T-helper 1 cell treated with Interleukin-12 subunit alpha and Interleukin-12 subunit beta and Interleukin-4 antibody, amounts not matched to agents 30 μg/mL and 1 μg/mL, for 36 hours (primary cell): Measurements from ENCODE around the gene PRSS50.

Source experiments
- H3K27ac Mint-ChIP-seq: one replicate; pipeline ENCODE4 v1.8.0; 2021; ENCODE audit warnings: mild to moderate bottlenecking, mixed read lengths
- H3K27me3 Mint-ChIP-seq: one replicate; pipeline ENCODE4 v1.8.0; 2021; ENCODE audit warnings: low read depth, mixed read lengths
- H3K36me3 Mint-ChIP-seq: one replicate; pipeline ENCODE4 v1.8.0; 2021; ENCODE audit warnings: low read depth, mixed read lengths
- H3K4me1 Mint-ChIP-seq: one replicate; pipeline ENCODE4 v1.8.0; 2021; ENCODE audit warnings: low read depth, mixed read lengths
- H3K4me3 Mint-ChIP-seq: one replicate; pipeline ENCODE4 v1.8.0; 2021; ENCODE audit warnings: mild to moderate bottlenecking, moderate library complexity, mixed read lengths
- H3K9me3 Mint-ChIP-seq: one replicate; pipeline ENCODE4 v1.8.0; 2021; ENCODE audit warnings: mixed read lengths

The PRSS50 gene

GRCh38 chr3:46676601-46677410, 40.9 kb downstream of the PRSS50 start:
- Mint-ChIP-seq H3K27me3 (no peaks in the 10 kb centered on the region), H3K9me3 (no peaks in the 10 kb centered on the region), H3K27ac (no peak overlapping the region), H3K4me1 (no peaks in the 10 kb centered on the region), H3K4me3 (no peak overlapping the region), H3K36me3 (no peaks in the 10 kb centered on the region)

DNA sequence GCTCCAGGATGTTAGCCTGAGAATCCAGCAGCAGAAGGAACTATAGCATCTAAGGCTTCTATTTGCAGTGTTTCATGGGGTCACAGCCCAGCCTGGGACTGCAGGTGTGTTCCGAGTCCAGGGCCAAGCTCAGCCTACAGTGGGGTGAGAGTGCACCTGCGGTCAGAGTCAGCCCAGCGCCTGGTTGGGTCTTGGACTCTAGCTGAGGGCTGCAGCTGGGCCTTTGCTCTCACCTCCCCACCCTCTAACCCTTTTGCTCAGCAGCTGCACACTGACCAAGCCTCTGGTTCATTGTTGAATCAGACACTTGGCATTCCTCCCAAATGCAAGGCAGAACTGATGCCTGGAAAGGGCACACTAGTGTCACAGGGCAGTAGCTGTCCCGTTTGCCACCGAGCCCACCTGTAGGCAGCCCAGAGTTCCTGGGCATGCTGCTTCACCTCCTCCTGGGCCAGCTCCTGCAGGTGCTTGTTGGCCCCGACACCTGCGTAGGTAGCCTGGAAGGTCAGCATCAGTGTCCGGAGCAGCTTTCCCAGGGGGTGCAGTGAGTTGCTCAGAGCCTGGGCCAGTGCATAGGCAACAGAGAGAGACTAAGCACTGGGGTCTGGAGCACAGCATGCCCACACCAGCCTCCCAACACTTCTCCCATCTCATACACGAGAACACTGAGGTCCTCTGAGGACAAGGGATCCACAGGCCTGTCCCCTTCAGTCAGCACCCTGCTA, 41.7 kb downstream of the PRSS50 start:
- Mint-ChIP-seq H3K4me3 (no peak overlapping the region), H3K4me1 (no peaks in the 10 kb centered on the region), H3K27me3 (no peaks in the 10 kb centered on the region), H3K9me3 (no peaks in the 10 kb centered on the region), H3K36me3 (no peaks in the 10 kb centered on the region), H3K27ac (no peak overlapping the region)

- no peaks in the 10 kb centered on the region for H3K4me1 Mint-ChIP-seq
Measured at GRCh38 chr3:46675426-46675825, 42.2 kb downstream of the PRSS50 start.

DNA sequence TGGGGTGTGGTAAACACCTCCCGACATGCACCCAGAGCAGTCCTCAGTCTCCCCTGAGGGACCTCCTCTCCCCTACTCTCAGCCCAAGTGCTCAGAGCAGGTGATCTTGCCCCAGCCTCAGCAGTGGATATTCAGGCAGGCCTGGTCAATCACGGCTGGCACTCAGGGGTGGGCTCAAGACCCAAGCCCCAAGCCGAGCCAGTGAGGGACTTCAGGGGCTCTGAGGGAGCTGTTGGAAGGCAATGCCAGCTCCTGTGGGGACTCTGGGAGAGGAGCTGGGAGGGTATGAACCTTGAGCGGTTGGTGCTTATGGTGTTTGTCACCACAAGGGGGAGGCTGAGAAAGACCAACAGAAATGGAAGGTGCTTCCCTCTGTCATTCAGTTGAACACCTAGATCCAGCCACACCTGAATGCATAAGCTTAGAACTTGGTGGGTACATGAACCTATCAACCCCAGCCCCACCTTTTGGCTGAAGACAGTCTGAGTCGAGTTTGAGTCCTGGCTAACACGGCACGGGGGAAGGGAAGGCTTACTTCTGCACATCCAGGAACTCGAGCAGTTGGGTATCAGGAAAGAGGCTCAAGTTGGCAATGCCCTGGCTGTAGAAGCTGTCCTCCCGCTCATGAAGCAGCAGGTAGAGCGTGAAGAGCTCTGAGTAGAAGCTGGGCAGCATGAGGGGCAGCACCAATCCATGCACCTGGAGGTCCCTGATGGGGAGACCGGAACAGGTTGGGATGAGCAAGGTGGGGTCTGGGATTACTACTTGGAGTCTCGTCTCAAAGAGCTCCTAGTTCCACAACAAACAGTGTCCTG, 43.4 kb downstream of the PRSS50 start:
- Mint-ChIP-seq H3K27ac (no peak overlapping the region), H3K36me3 (no peaks in the 10 kb centered on the region), H3K4me1 (no peaks in the 10 kb centered on the region), H3K27me3 (no peaks in the 10 kb centered on the region), H3K9me3 (no peaks in the 10 kb centered on the region), H3K4me3 (no peak overlapping the region)

More at GRCh38 chr3:46675426-46675825, 42.2 kb downstream of the PRSS50 start:
- Mint-ChIP-seq H3K27ac (no peak overlapping the region), H3K36me3 (no peaks in the 10 kb centered on the region), H3K9me3 (no peaks in the 10 kb centered on the region), H3K4me3 (no peak overlapping the region), H3K27me3 (no peaks in the 10 kb centered on the region)

- no peaks in the 10 kb centered on the region for H3K27me3 Mint-ChIP-seq
- H3K36me3 Mint-ChIP-seq, result no peaks in the 10 kb centered on the region
- H3K4me1 Mint-ChIP-seq, result no peaks in the 10 kb centered on the region
- no peak overlapping the region for H3K4me3 Mint-ChIP-seq
- no peak overlapping the region for H3K27ac Mint-ChIP-seq
- H3K9me3 Mint-ChIP-seq, result no peaks in the 10 kb centered on the region
Measured at GRCh38 chr3:46673151-46674030, 44.3 kb downstream of the PRSS50 start.

DNA sequence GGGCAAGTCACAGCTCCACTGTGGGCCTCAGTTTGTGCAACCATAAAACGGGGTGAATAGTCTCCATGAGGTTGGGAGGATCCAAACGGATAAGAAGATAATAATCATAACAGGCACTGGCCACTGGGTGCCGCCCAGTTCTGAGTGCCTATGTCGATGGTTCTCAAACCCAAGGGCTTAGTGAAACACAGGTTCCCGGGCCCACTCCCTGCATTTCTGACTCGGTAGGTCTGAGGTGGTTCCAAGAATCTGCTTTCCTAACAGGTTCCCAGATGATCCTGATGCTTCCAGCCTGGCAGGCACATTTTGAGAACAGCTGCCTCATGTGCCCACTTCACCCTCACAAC, 45.3 kb downstream of the PRSS50 start:
- Mint-ChIP-seq H3K4me1 (no peaks in the 10 kb centered on the region), H3K36me3 (no peaks in the 10 kb centered on the region), H3K9me3 (no peaks in the 10 kb centered on the region), H3K27ac (no peak overlapping the region), H3K27me3 (no peaks in the 10 kb centered on the region), H3K4me3 (no peak overlapping the region)

- no peak overlapping the region for H3K4me3 Mint-ChIP-seq
- H3K27me3 Mint-ChIP-seq, result no peaks in the 10 kb centered on the region
- H3K4me1 Mint-ChIP-seq, result no peaks in the 10 kb centered on the region
- no peaks in the 10 kb centered on the region for H3K36me3 Mint-ChIP-seq
- no peak overlapping the region for H3K27ac Mint-ChIP-seq
- no peaks in the 10 kb centered on the region for H3K9me3 Mint-ChIP-seq
Measured at GRCh38 chr3:46671541-46672348, 45.9 kb downstream of the PRSS50 start.

GRCh38 chr3:46670891-46671427, 46.7 kb downstream of the PRSS50 start:
- H3K27me3 Mint-ChIP-seq, result no peaks in the 10 kb centered on the region
- H3K27ac Mint-ChIP-seq, result no peak overlapping the region
- H3K4me1 Mint-ChIP-seq, result no peaks in the 10 kb centered on the region
- no peaks in the 10 kb centered on the region for H3K36me3 Mint-ChIP-seq
- no peaks in the 10 kb centered on the region for H3K9me3 Mint-ChIP-seq
- H3K4me3 Mint-ChIP-seq, result no peak overlapping the region

GRCh38 chr3:46670000-46670890, 47.4 kb downstream of the PRSS50 start:
- Mint-ChIP-seq H3K27ac (no peak overlapping the region), H3K4me1 (no peaks in the 10 kb centered on the region), H3K4me3 (no peak overlapping the region), H3K9me3 (no peaks in the 10 kb centered on the region), H3K27me3 (no peaks in the 10 kb centered on the region), H3K36me3 (no peaks in the 10 kb centered on the region)

- no peaks in the 10 kb centered on the region for H3K9me3 Mint-ChIP-seq
- H3K4me1 Mint-ChIP-seq, result no peaks in the 10 kb centered on the region
- no peak overlapping the region for H3K27ac Mint-ChIP-seq
Measured at GRCh38 chr3:46669191-46669999, 48.3 kb downstream of the PRSS50 start.

DNA sequence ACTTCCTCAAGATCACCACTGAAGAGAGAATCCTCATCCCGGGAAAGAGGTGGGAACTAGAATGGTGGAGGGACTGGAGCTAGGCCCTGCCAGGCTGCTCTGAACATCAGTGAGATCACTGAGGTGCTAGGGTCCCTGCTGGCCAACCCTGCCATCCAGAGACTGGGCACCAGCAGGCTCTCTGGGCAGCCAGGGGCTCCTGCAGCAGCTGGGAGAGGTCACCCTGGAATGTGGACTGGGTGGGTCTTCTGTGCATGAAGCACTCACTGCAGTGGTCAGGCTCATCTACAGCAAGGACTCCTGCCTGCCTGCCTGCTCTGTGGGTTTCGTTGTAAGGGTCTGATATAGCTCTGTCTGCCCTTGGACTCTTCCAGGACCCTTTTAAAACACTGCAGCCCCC, 49.1 kb downstream of the PRSS50 start:
- Mint-ChIP-seq H3K4me3 (no peak overlapping the region), H3K9me3 (no peaks in the 10 kb centered on the region), H3K27me3 (no peaks in the 10 kb centered on the region), H3K4me1 (no peaks in the 10 kb centered on the region), H3K36me3 (no peaks in the 10 kb centered on the region), H3K27ac (no peak overlapping the region)

More at GRCh38 chr3:46669191-46669999, 48.3 kb downstream of the PRSS50 start:
- Mint-ChIP-seq H3K4me3 (no peak overlapping the region), H3K27me3 (no peaks in the 10 kb centered on the region), H3K36me3 (no peaks in the 10 kb centered on the region)

DNA sequence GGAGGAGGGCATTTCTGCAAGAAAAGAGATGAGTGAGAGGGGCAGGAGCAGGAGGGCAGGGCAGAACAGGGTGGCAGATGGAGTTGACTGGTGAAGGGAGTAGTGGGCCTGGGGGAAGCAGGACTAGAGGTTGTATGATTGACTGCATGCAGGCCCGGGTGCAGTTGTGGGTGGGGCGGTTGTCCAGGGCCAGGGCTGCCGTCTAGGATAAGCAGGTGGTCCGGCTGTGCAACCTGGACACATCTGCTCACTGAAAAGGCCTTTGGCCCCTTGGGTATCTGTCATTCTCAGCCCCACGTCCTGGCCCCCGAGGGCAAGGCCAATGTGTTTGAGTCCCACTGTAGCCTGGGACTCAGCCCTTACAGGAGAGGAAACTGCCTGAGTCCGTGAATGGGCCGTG, 49.6 kb downstream of the PRSS50 start:
- H3K36me3 Mint-ChIP-seq, result no peaks in the 10 kb centered on the region

More for the DNA sequence above, 49.6 kb downstream of the PRSS50 start:
- H3K4me1 Mint-ChIP-seq, result no peaks in the 10 kb centered on the region
- no peak overlapping the region for H3K27ac Mint-ChIP-seq
- H3K4me3 Mint-ChIP-seq, result no peak overlapping the region
- H3K9me3 Mint-ChIP-seq, result no peaks in the 10 kb centered on the region
- no peaks in the 10 kb centered on the region for H3K27me3 Mint-ChIP-seq
